HG03025 (cell line): ENCODE measurements around the gene PPIP5K1.
A peak's percentile ranks its signal among the peaks of the same experiment; 100 is the strongest.

ENCODE experiments used
- ATAC-seq: cut with Tn5 transposase; IDR thresholded peaks from one replicate; pipeline ENCODE4 v1.9.1; 2021; ENCODE audit warnings: mild to moderate bottlenecking, moderate library complexity; ENCODE audit not compliant: unreplicated experiment, low FRiP score

PPIP5K1 gene

GRCh38 chr15:43519196-43519595 lies 70.8 kb downstream of the PPIP5K1 start:
- ATAC-seq: no peak

- ATAC-seq: no peak
Measured at GRCh38 chr15:43518197-43518761, 71.7 kb downstream of the PPIP5K1 start.

- no peak for ATAC-seq
Measured at GRCh38 chr15:43517354-43518196, 72.4 kb downstream of the PPIP5K1 start, which contains the start of gene MAP1A. MAP1A (plus strand) TSS chr15:43517608; CDS start chr15:43521474, 3,866 bp downstream.

GRCh38 chr15:43516801-43517353 lies 73.1 kb downstream of the PPIP5K1 start:
- ATAC-seq: no peak

GRCh38 chr15:43516185-43516584 lies 73.8 kb downstream of the PPIP5K1 start:
- ATAC-seq: no peak

- ATAC-seq: no peak
Measured at GRCh38 chr15:43515741-43516140, 74.3 kb downstream of the PPIP5K1 start.

GRCh38 chr15:43514241-43515057 lies 75.6 kb downstream of the PPIP5K1 start:
- no peak for ATAC-seq

- no peak for ATAC-seq
Measured at GRCh38 chr15:43513550-43513949, 76.5 kb downstream of the PPIP5K1 start.

GRCh38 chr15:43511012-43511885 lies 78.8 kb downstream of the PPIP5K1 start:
- peak; percentile 2 for ATAC-seq

GRCh38 chr15:43510200-43511011 lies 79.6 kb downstream of the PPIP5K1 start:
- ATAC-seq: peak; percentile 96

GRCh38 chr15:43509660-43510199 lies 80.3 kb downstream of the PPIP5K1 start:
- ATAC-seq: no peak

GRCh38 chr15:43508991-43509659 lies 80.9 kb downstream of the PPIP5K1 start:
- ATAC-seq: no peak

- ATAC-seq: no peak
Measured at GRCh38 chr15:43508421-43508820, 81.6 kb downstream of the PPIP5K1 start.

GRCh38 chr15:43505738-43506137 lies 84.3 kb downstream of the PPIP5K1 start:
- no peak for ATAC-seq

- no peak for ATAC-seq
Measured at GRCh38 chr15:43499635-43500034, 90.4 kb downstream of the PPIP5K1 start.

GRCh38 chr15:43498990-43499389 lies 91.0 kb downstream of the PPIP5K1 start:
- no peak for ATAC-seq

GRCh38 chr15:43493703-43494472 lies 96.1 kb downstream of the PPIP5K1 start:
- ATAC-seq: no peak
